Endothelial cell (in vitro differentiated cells): ENCODE measurements around the gene BEST1. TPM values are rescaled to one million over a fixed set of nuclear protein-coding genes. Genes with fewer than 3 reads are reported as not detected.

Experiments used
- DNase-seq: peaks from one replicate; pipeline ENCODE4 v3.0.0; 2021; ENCODE audit warnings: low spot score
- H3K27ac Mint-ChIP-seq: one replicate; pipeline ENCODE4 v1.8.0; 2021; ENCODE audit warnings: mixed read lengths, inconsistent platforms; ENCODE audit not compliant: unreplicated experiment
- H3K27me3 Mint-ChIP-seq: one replicate; pipeline ENCODE4 v1.8.0; 2021; ENCODE audit warnings: mild to moderate bottlenecking, moderate library complexity, mixed read lengths, inconsistent platforms; ENCODE audit not compliant: unreplicated experiment
- H3K36me3 Mint-ChIP-seq: one replicate; pipeline ENCODE4 v1.8.0; 2021; ENCODE audit warnings: mild to moderate bottlenecking, low read depth, mixed read lengths, inconsistent platforms; ENCODE audit not compliant: unreplicated experiment
- H3K4me1 Mint-ChIP-seq: one replicate; pipeline ENCODE4 v1.8.0; 2021; ENCODE audit warnings: mild to moderate bottlenecking, mixed read lengths, inconsistent platforms; ENCODE audit not compliant: unreplicated experiment
- H3K4me3 Mint-ChIP-seq: one replicate; pipeline ENCODE4 v1.8.0; 2021; ENCODE audit warnings: mild to moderate bottlenecking, mixed read lengths, inconsistent platforms; ENCODE audit not compliant: unreplicated experiment
- H3K9me3 Mint-ChIP-seq: one replicate; pipeline ENCODE4 v1.8.0; 2021; ENCODE audit warnings: mixed read lengths, inconsistent platforms; ENCODE audit not compliant: unreplicated experiment
- CTCF ChIP-seq: fragments of 200-600 bp; sonication (generic); IDR thresholded peaks from one replicate; pipeline ENCODE4 v1.5.0; 2021; ENCODE audit warnings: antibody characterized with exemption; ENCODE audit not compliant: unreplicated experiment
- long read RNA-seq: library from polyadenylated mRNA; unstranded; transcript quantifications from one replicate; pipeline ENCODE4 v2.0.0, GENCODE V29; 2020; ENCODE audit not compliant: unreplicated experiment
- total RNA-seq: library from RNA; stranded (reverse); fragmentation: NEBNext Ultra II Directional; extraction: Animal tissue kit (Norgen Biotek cat#: 25700); gene quantifications from one replicate; pipeline ENCODE4 v1.2.1, GENCODE V29; 2021; ENCODE audit not compliant: unreplicated experiment

BEST1 gene
- total RNA-seq: 0.08 TPM
- long read RNA-seq: 0 reads

GRCh38 chr11:61950035-61950547 lies at the start of gene BEST1:
TSS of gene BEST1 (plus strand) at chr11:61950351. CDS start at chr11:61951807, 1,456 bp downstream.
- Mint-ChIP-seq H3K27ac (peak within 1 kb of the TSS; percentile 10), H3K27me3 (peaks cover 8% of the 10 kb centered on the region), H3K9me3 (no peaks in the 10 kb centered on the region), H3K36me3 (peaks cover 4% of the 10 kb centered on the region), H3K4me1 (peaks cover 3% of the 10 kb centered on the region), H3K4me3 (no peak within 1 kb of the TSS)
- no peak for TF ChIP-seq CTCF
- no peak for DNase-seq

GRCh38 chr11:61901397-61901796 lies 48.8 kb upstream of the BEST1 start:
- Mint-ChIP-seq H3K4me3 (no peak overlapping the region), H3K9me3 (no peaks in the 10 kb centered on the region), H3K27me3 (no peaks in the 10 kb centered on the region), H3K27ac (no peak overlapping the region), H3K36me3 (peaks cover 4% of the 10 kb centered on the region), H3K4me1 (peaks cover 4% of the 10 kb centered on the region)
- no peak for TF ChIP-seq CTCF
- no peak for DNase-seq

GRCh38 chr11:61902313-61902712 lies 47.8 kb upstream of the BEST1 start:
- no peak overlapping the region for H3K4me3 Mint-ChIP-seq
- peaks cover 4% of the 10 kb centered on the region for H3K36me3 Mint-ChIP-seq
- no peaks in the 10 kb centered on the region for H3K9me3 Mint-ChIP-seq
- peaks cover 4% of the 10 kb centered on the region for H3K4me1 Mint-ChIP-seq
- no peak for DNase-seq
- no peak overlapping the region for H3K27ac Mint-ChIP-seq
- no peak for TF ChIP-seq CTCF
- no peaks in the 10 kb centered on the region for H3K27me3 Mint-ChIP-seq

GRCh38 chr11:61903845-61904244 lies 46.3 kb upstream of the BEST1 start:
- Mint-ChIP-seq H3K4me1 (peaks cover 10% of the 10 kb centered on the region), H3K27ac (no peak overlapping the region), H3K36me3 (peaks cover 4% of the 10 kb centered on the region), H3K27me3 (peaks cover 5% of the 10 kb centered on the region), H3K4me3 (no peak overlapping the region), H3K9me3 (no peaks in the 10 kb centered on the region)
- DNase-seq: no peak
- no peak for TF ChIP-seq CTCF

- H3K4me3 Mint-ChIP-seq: no peak overlapping the region
- H3K36me3 Mint-ChIP-seq: peaks cover 4% of the 10 kb centered on the region
- peaks cover 10% of the 10 kb centered on the region for H3K4me1 Mint-ChIP-seq
- peaks cover 5% of the 10 kb centered on the region for H3K27me3 Mint-ChIP-seq
- no peaks in the 10 kb centered on the region for H3K9me3 Mint-ChIP-seq
- DNase-seq: no peak
- no peak for TF ChIP-seq CTCF
- H3K27ac Mint-ChIP-seq: no peak overlapping the region
These were observed 45.6 kb upstream of the BEST1 start for GRCh38 chr11:61904539-61905048.
